Retinal pigment epithelial cell (primary cell): ENCODE measurements around the gene MEF2D.

Experiments used
- DNase-seq: peaks from one replicate; pipeline ENCODE4 v3.0.0-alpha.2; 2010; ENCODE audit warnings: low read depth
- H3K4me3 ChIP-seq: 2 replicates; pipeline ENCODE4 v1.5.1; 2011; ENCODE audit warnings: mild to moderate bottlenecking, low read length, control low read depth, moderate library complexity
- TF ChIP-seq, protein P1 (sequence below): conservative IDR thresholded peaks from 2 replicates; pipeline ENCODE4 v1.5.1; 2011; ENCODE audit warnings: low read depth, low read length, control low read depth, inconsistent platforms

Gene MEF2D

DNA sequence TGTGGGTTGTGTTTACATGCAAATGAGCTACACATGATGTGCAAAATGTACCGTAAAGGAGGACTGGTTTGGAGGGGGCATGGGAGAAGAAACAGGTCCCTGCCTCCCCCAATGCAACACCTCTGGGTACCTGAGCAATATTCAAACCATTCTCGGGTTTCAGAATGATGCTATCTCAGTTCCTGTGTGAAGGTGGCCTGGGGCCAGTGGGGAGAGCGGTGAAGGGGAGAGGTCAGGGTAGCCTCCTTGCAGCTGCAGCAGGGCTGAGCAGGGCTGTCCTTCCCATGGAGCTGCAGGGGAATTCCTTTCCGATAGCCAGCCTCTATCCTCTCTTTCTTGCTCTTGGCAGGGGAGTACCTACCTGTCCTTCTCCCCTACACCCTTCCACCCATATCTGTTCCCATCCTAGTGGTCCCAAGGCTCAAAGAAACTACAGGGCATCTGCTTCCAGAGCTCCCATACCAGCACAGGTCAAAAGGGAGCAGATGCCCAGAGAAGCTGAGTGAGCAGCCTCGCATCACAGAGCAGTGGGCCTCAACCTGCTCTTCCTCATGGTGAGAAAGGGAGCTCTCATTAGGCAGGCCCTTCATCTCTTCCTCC is 11.9 kb downstream of the MEF2D start:
- no peak overlapping the region for H3K4me3 ChIP-seq
- TF ChIP-seq, protein P1, sequence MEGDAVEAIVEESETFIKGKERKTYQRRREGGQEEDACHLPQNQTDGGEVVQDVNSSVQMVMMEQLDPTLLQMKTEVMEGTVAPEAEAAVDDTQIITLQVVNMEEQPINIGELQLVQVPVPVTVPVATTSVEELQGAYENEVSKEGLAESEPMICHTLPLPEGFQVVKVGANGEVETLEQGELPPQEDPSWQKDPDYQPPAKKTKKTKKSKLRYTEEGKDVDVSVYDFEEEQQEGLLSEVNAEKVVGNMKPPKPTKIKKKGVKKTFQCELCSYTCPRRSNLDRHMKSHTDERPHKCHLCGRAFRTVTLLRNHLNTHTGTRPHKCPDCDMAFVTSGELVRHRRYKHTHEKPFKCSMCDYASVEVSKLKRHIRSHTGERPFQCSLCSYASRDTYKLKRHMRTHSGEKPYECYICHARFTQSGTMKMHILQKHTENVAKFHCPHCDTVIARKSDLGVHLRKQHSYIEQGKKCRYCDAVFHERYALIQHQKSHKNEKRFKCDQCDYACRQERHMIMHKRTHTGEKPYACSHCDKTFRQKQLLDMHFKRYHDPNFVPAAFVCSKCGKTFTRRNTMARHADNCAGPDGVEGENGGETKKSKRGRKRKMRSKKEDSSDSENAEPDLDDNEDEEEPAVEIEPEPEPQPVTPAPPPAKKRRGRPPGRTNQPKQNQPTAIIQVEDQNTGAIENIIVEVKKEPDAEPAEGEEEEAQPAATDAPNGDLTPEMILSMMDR = no peak
- DNase-seq = no peak

DNA sequence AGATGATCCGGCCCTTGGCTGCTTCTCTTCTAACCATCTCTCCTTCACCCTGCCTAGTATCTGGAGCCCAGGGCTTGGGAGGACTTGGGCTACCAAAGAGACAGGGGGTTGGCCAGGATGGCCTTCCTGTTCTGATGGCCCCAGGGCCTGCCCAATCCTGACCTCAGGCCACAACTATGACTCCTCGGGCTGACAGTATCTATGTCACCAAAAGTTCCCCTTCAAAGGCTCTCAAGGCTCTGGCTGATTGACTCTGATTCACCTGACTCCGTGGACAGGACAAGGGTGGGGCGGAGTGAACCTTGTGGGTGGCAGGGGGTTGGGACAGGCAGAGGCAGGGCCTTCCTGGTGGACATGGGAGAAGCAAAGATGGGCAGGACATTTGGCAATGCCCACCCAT is 12.7 kb downstream of the MEF2D start:
- no peak for DNase-seq

GRCh38 chr1:156486421-156487344 is 13.9 kb downstream of the MEF2D start:
- TF ChIP-seq, protein P1 = no peak
- no peak for DNase-seq
- no peak overlapping the region for H3K4me3 ChIP-seq

More for the DNA sequence above, 12.7 kb downstream of the MEF2D start:
- no peak overlapping the region for H3K4me3 ChIP-seq
- TF ChIP-seq, protein P1 = no peak

- no peak overlapping the region for H3K4me3 ChIP-seq
- TF ChIP-seq, protein P1 = no peak
These were observed 14.6 kb downstream of the MEF2D start for GRCh38 chr1:156485984-156486383.

GRCh38 chr1:156484480-156485058 is 16.0 kb downstream of the MEF2D start:
- TF ChIP-seq, protein P1 = no peak
- H3K4me3 ChIP-seq = no peak overlapping the region

More at GRCh38 chr1:156485984-156486383, 14.6 kb downstream of the MEF2D start:
- no peak for DNase-seq

DNA sequence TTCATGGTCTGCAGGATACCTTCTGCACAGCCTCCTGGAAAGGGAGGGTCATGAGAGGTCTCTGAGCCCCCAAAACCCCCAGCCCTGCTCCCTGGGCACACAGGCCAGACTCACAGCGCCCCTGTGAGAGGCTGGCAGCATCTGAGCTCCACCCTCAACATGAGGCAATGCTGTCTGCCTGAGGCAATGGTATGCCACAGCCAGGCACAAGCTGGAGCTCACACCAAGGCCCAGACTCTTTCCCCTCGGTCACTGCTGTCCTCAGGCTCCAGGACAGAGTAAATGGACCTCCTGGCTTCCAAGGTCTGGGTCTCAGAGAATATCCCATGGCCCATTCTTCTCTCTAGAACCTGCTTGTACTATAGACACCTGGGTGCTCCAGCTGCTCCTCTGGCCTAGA is 17.2 kb downstream of the MEF2D start:
- no peak for DNase-seq
- H3K4me3 ChIP-seq = no peak overlapping the region
- TF ChIP-seq, protein P1 = no peak

More at GRCh38 chr1:156484480-156485058, 16.0 kb downstream of the MEF2D start:
- DNase-seq = no peak
